K562 (cell line): ENCODE results near the gene ATP5PD. TPM values are rescaled to one million over a fixed set of nuclear protein-coding genes. Genes with fewer than 3 reads are reported as not detected.

ENCODE experiments used
- ATAC-seq: fragments of 200-7000 bp; cut with Tn5 transposase; 3 replicates; pipeline ENCODE4 v1.9.1; 2020; ENCODE audit warnings: moderate library complexity
- BruUV-seq: library from RNA; stranded (reverse); fragments of 400-500 nt; replicated peaks from 2 replicates; lab custom pipeline; 2021; lab: Mats Ljungman, UMichigan
- CTCF ChIA-PET: fragments of 300-600 bp; formaldehyde crosslinking; extraction: SDS; loops from one replicate; lab custom pipeline; 2021; ENCODE audit warnings: low intra/inter-chr PET ratio; lab: Yijun Ruan, JAX
- POLR2A ChIA-PET: fragments of 300-600, 350-650 bp; sonication (Branson Sonifier 250); formaldehyde crosslinking; extraction: SDS; loops from one replicate; lab custom pipeline; 2021; ENCODE audit warnings: antibody characterized with exemption, inconsistent platforms; lab: Yijun Ruan, JAX
- DNase-seq, 4 experiments: peaks; one replicate each; pipeline versions ENCODE4 v3.0.0 to v3.0.0-alpha.2; 2011 to 2018; ENCODE audit warnings: low spot score in 3 of 4, mixed read lengths in 3 of 4; ENCODE audit errors: extremely low read depth in 1 of 4
- FAIRE-seq: peaks from 2 replicates; lab custom pipeline; 2011; peaks lifted over from hg19 to GRCh38; lab: Jason Lieb, UNC
- H2AFZ ChIP-seq: 2 replicates; pipeline ENCODE4 v1.6.0; 2011; ENCODE audit warnings: low read depth, low read length, control low read depth, inconsistent platforms
- H3K27ac ChIP-seq: fragments of 200-600 bp; 3 replicates; pipeline ENCODE4 v1.8.0; 2011; ENCODE audit warnings: low read depth, mild to moderate bottlenecking, control low read depth, inconsistent platforms, low read length, moderate library complexity, mixed read lengths; ENCODE audit errors: extremely low read depth
- H3K27me3 ChIP-seq, 2 experiments: fragments of 300-600 bp in 1 of 2; 2 replicates in 1 of 2; 3 replicates in 1 of 2; pipeline versions ENCODE4 v1.6.0 to v1.8.0; 2011; ENCODE audit warnings: inconsistent platforms in 2 of 2, low read length in 2 of 2, mild to moderate bottlenecking in 1 of 2, mixed read lengths in 1 of 2, moderate library complexity in 1 of 2; ENCODE audit not compliant: control insufficient read depth in 2 of 2, insufficient read depth in 2 of 2
- H3K36me3 ChIP-seq: fragments of 300-600 bp; 3 replicates; pipeline ENCODE4 v1.8.0; 2011; ENCODE audit warnings: mild to moderate bottlenecking, low read length, inconsistent platforms; ENCODE audit not compliant: control insufficient read depth, insufficient read depth
- H3K4me1 ChIP-seq, 2 experiments: fragments of 200-600 bp in 1 of 2; replicated peaks in 1 of 2; 2 replicates in 1 of 2; 3 replicates in 1 of 2; pipeline versions ENCODE4 v1.5.1 to v1.8.0; 2011; ENCODE audit warnings: inconsistent platforms in 2 of 2, low read length in 2 of 2, mild to moderate bottlenecking in 1 of 2, mixed read lengths in 1 of 2, moderate library complexity in 1 of 2; ENCODE audit not compliant: control insufficient read depth in 2 of 2, insufficient read depth in 2 of 2
- H3K4me2 ChIP-seq: 2 replicates; pipeline ENCODE4 v1.6.1; 2011; ENCODE audit warnings: low read length, control low read depth, inconsistent platforms, mixed read lengths; ENCODE audit not compliant: insufficient read depth
- H3K4me3 ChIP-seq: fragments of 200-600 bp; sonication (generic), shearing (Covaris generic); 2 replicates; pipeline ENCODE4 v1.5.1; 2016; ENCODE audit warnings: control low read depth, inconsistent platforms
- H3K79me2 ChIP-seq: fragments of 200-600 bp; 3 replicates; pipeline ENCODE4 v1.8.0; 2011; ENCODE audit warnings: low read length, inconsistent platforms; ENCODE audit not compliant: control insufficient read depth, insufficient read depth
- H3K9ac ChIP-seq, 2 experiments: 2 replicates each; pipeline versions ENCODE4 v1.6.0 to v1.6.1; 2011; ENCODE audit warnings: low read depth in 2 of 2, low read length in 2 of 2, control low read depth in 1 of 2, inconsistent platforms in 1 of 2, mild to moderate bottlenecking in 1 of 2, mixed read lengths in 1 of 2; ENCODE audit not compliant: insufficient read depth in 1 of 2
- H3K9me1 ChIP-seq: one replicate; pipeline ENCODE4 v1.6.0; 2011; ENCODE audit warnings: inconsistent platforms, mild to moderate bottlenecking, low read length, moderate library complexity; ENCODE audit not compliant: control insufficient read depth, insufficient read depth
- H3K9me3 ChIP-seq: replicated peaks from 2 replicates; pipeline ENCODE4 v1.5.1; 2011; ENCODE audit warnings: low read depth, low read length, inconsistent platforms; ENCODE audit not compliant: control insufficient read depth, insufficient read depth
- H4K20me1 ChIP-seq: replicated peaks from 2 replicates; pipeline ENCODE4 v1.6.1; 2011; ENCODE audit warnings: low read length, inconsistent platforms, mixed read lengths; ENCODE audit not compliant: control insufficient read depth, insufficient read depth
- ILF3 ChIP-seq: fragments of 450-650 bp; IDR thresholded peaks from 2 replicates; pipeline ENCODE4 v1.6.1; 2018; ENCODE audit warnings: antibody characterized with exemption, mild to moderate bottlenecking, moderate library complexity, borderline replicate concordance
- MYC ChIP-seq, 2 experiments: fragments of 250-450 bp in 1 of 2; sonication (Bioruptor Pico) in 1 of 2; IDR thresholded peaks; 2 replicates each; pipeline versions ENCODE4 v1.5.1 to v1.6.1; 2012 to 2021; ENCODE audit warnings: low read depth in 2 of 2, borderline replicate concordance in 1 of 2, improper control_type of control experiment in 1 of 2, low read length in 1 of 2, mild to moderate bottlenecking in 1 of 2, moderate library complexity in 1 of 2
- NFIC ChIP-seq: fragments of 450-650 bp; IDR thresholded peaks from 2 replicates; pipeline ENCODE4 v1.6.1; 2017; ENCODE audit warnings: mild to moderate bottlenecking, inconsistent platforms
- PBX2 ChIP-seq, 2 experiments: IDR thresholded peaks in 1 of 2; conservative IDR thresholded peaks in 1 of 2; 2 replicates each; pipeline ENCODE4 v1.6.1; 2016; ENCODE audit warnings: low read depth in 2 of 2, mild to moderate bottlenecking in 1 of 2, missing compliant biosample characterization in 1 of 2, missing genetic modification characterization in 1 of 2, moderate library complexity in 1 of 2
- PKNOX1 ChIP-seq: fragments of 450-650 bp; IDR thresholded peaks from 2 replicates; pipeline ENCODE4 v1.6.1; 2016
- POLR2G ChIP-seq: fragments of 200-400 bp; formaldehyde crosslinking; IDR thresholded peaks from 2 replicates; pipeline ENCODE4 v1.6.1; 2017; ENCODE audit warnings: low read depth, mild to moderate bottlenecking, antibody characterized with exemption, low read length, moderate library complexity
- SMAD4 ChIP-seq: fragments of 250-450 bp; sonication (Bioruptor Pico); conservative IDR thresholded peaks from 2 replicates; pipeline ENCODE4 v1.8.0; 2021; ENCODE audit warnings: inconsistent platforms, mild to moderate bottlenecking, moderate library complexity
- SUPT5H ChIP-seq: fragments of 450-650 bp; IDR thresholded peaks from 2 replicates; pipeline ENCODE4 v1.6.1; 2016
- TFAM ChIP-seq: fragments of 250-450 bp; sonication (Bioruptor Pico); conservative IDR thresholded peaks from 2 replicates; pipeline ENCODE4 v1.5.0; 2021; ENCODE audit warnings: mild to moderate bottlenecking, moderate library complexity
- TFAP4 ChIP-seq: sonication (generic); formaldehyde crosslinking; IDR thresholded peaks from 2 replicates; pipeline ENCODE4 v1.8.0; 2022; ENCODE audit warnings: missing genetic modification reagents, mild to moderate bottlenecking, moderate library complexity, borderline replicate concordance
- ZNF23 ChIP-seq: fragments of 250-450 bp; sonication (Bioruptor Pico); IDR thresholded peaks from 2 replicates; pipeline ENCODE4 v1.4.0; 2020; ENCODE audit warnings: mild to moderate bottlenecking
- WGBS: fragments of 100-300 bp; shearing (Covaris generic); methylation state at CpG from one replicate; pipeline ENCODE4 v1.1.6; 2016; ENCODE audit warnings: low coverage, mixed read lengths; ENCODE audit not compliant: insufficient coverage; ENCODE audit errors: missing lambda C conversion rate; 5-methylcytosine and 5-hydroxymethylcytosine counted together
- in situ Hi-C: fragments of 300-500 bp; cut with MboI; formaldehyde crosslinking; loops from 4 replicates; pipeline ENCODE4 v1.15.0; 2018; ENCODE audit warnings: inconsistent platforms, mixed read lengths
- intact Hi-C: fragments of 100-400 bp; cut with micrococcal nuclease; formaldehyde crosslinking; loops from 2 replicates; pipeline ENCODE4 v1.14.2; 2022
- polyA plus RNA-seq, 8 experiments: library from polyadenylated mRNA; depleted of rRNA in 4 of 8; stranded (reverse) in 5 of 8; unstranded in 3 of 8; fragments of >200 nt; fragmentation: Nextera tagmentation in 2 of 8; fragmentation: Illumina TruSeq in 1 of 8; extraction: Ambion mirVana in 2 of 8; extraction: Trizol in 1 of 8; gene quantifications; 2 replicates each; pipeline versions ENCODE4 v1.2.1 to v1.2.3, GENCODE V29; 2011 to 2014; ENCODE audit warnings: inconsistent platforms in 1 of 8, missing spikeins in 1 of 8
- total RNA-seq, 7 experiments: library from RNA; depleted of rRNA in 6 of 7; stranded (reverse); fragments of >200 nt in 6 of 7; fragmentation: Illumina TruSeq in 2 of 7; extraction: Trizol in 2 of 7; gene quantifications; 2 replicates each; pipeline versions ENCODE4 v1.2.1 to v1.2.3, GENCODE V29; 2011 to 2021; ENCODE audit warnings: low replicate concordance in 1 of 7

The ATP5PD gene
- total and polyA plus RNA-seq, 9 of the 15 experiments (the other 6 are each of a cell fraction or from before 2014, with no cell fraction given), result 271 to 828 (median 432) TPM

GRCh38 chr17:75059369-75060345, 12.9 kb upstream of the ATP5PD start:
- no TSS peak for BruUV-seq
- Histone ChIP-seq H3K4me2 (no peak overlapping the region), H3K79me2 (no peaks in the 10 kb centered on the region), H3K4me1 (peaks cover 0 to 3% of the 10 kb centered on the region in 2 experiments; a peak in 2 of 5 replicates), H3K36me3 (peaks cover 81% of the 10 kb centered on the region), H3K9me1 (no peaks in the 10 kb centered on the region), H3K9ac (peak overlapping the region in 1 of 2 experiments; percentile 11; a peak in 1 of 4 replicates), H3K27ac (peak overlapping the region; percentile 53; the same call in 2 of the 3 replicates), H3K4me3 (no peak overlapping the region), H2AFZ (no peak overlapping the region), H3K27me3 (no peaks in the 10 kb centered on the region), H3K9me3 (no peaks in the 10 kb centered on the region), H4K20me1 (0 out of 2 replicates have a peak, but pooled peaks cover 3% of the 10 kb centered on the region)
- 67% methylated on average over 25 of the region's 25 CpGs for WGBS
- peak in 2 of 4 experiments; percentile 17 to 60 for DNase-seq
- in situ Hi-C loops, result loop anchor here (5.0 kb wide), 1 partner anchor 53 kb away; no protein-coding TSS in a partner anchor
- intact Hi-C loops, result loop anchor here (2.0 kb wide), 1 partner anchor 71 kb away; the partner anchor contains the start of gene NT5C
- ChIA-PET POLR2A (interaction anchor here (0.6 to 2.1 kb wide), 15 partner anchors 10 to 194 kb away, joined by 3 to 14 read pairs (median 3); partner anchors contain the start of genes ATP5PD, JPT1, KCTD2 and SLC16A5), CTCF (interaction anchor here (0.5 to 1.5 kb wide), 8 partner anchors 28 to 142 kb away, joined by 3 to 12 read pairs (median 4); partner anchors contain the start of genes NT5C and SLC16A5)
- peak; percentile 89 for ATAC-seq
- peak; percentile 94 for FAIRE-seq
- peak; percentile 48; the same call in 1 of the 2 replicates for TF ChIP-seq MYC (IDR thresholded peaks at IDR 0.05; ENCODE audit: low read depth, low read length)
- TF ChIP-seq MYC (CRISPR knock-in tag; IDR thresholded peaks at IDR 0.05; ENCODE audit: borderline replicate concordance, low read depth), result no peak
- no peak for TF ChIP-seq POLR2G
- no peak for TF ChIP-seq PBX2 (CRISPR knock-in tag; IDR thresholded peaks at IDR 0.05; ENCODE audit: low read depth)
- TF ChIP-seq PBX2 (tag; conservative IDR thresholded peaks at IDR 0.05; ENCODE audit: low read depth), result 0 out of 2 replicates have a peak, but pooled peaks have one; percentile 22
- no peak for TF ChIP-seq ZNF23 (CRISPR knock-in tag)
- peak; percentile 51; the same call in 1 of the 2 replicates for TF ChIP-seq TFAP4 (CRISPR knock-in tag)
- TF ChIP-seq TFAM, result no peak
- no peak for TF ChIP-seq ILF3
- TF ChIP-seq SMAD4 (CRISPR knock-in tag), result no peak
- TF ChIP-seq PKNOX1, result 0 out of 2 replicates have a peak, but pooled peaks have one; percentile 25
- no peak for TF ChIP-seq NFIC
- no peak for TF ChIP-seq SUPT5H
